ENCODE results near the gene ARHGAP25. TPM values are rescaled to one million over a fixed set of nuclear protein-coding genes. Genes with fewer than 3 reads are reported as not detected.
A peak's percentile ranks its signal among the peaks of the same experiment; 100 is the strongest.

ARHGAP25 gene
- total and polyA plus RNA-seq, 10 of the 15 experiments (the other 5 are each of a cell fraction or from before 2014, with no cell fraction given) = 0.15 to 1.0 (median 0.46) TPM

- TF ChIP-seq CBX5 (IDR thresholded peaks at IDR 0.05; ENCODE audit: low read depth) (no peak), PKNOX1 (IDR thresholded peaks at IDR 0.05) (no peak)
These were observed 58.1 kb downstream of the ARHGAP25 start (continued) for GRCh38 chr2:68792751-68793150.

GRCh38 chr2:68796295-68796905, 61.8 kb downstream of the ARHGAP25 start:
- H3K36me3 ChIP-seq (ENCODE audit: control insufficient read depth in 2 of 2, insufficient read depth in 2 of 2, low read length in 1 of 2) = no peaks in the 10 kb centered on the region
- ChIA-PET CTCF (no interaction called here), POLR2A (no interaction called here), RAD21 (ENCODE audit: unreplicated experiment) (no interaction called here), SMC1A (ENCODE audit: uncharacterized antibody, unreplicated experiment) (no interaction called here)
- peaks cover 6 to 14% of the 10 kb centered on the region in 2 experiments; a peak in 3 of 4 replicates for H3K27me3 ChIP-seq (replicated peaks in 1 of 2; ENCODE audit: control insufficient read depth in 2 of 2, insufficient read depth in 2 of 2, low read length in 1 of 2)
- H3K4me3 ChIP-seq = no peak overlapping the region
- ATAC-seq (no peak), DNase-seq (ENCODE audit: low read depth, low spot score) (no peak), FAIRE-seq (no peak)
- 36% methylated on average over 3 of the region's 3 CpGs for WGBS (ENCODE audit: insufficient coverage, insufficient replicate concordance, low lambda C conversion rate, missing lambda C conversion rate)
- no peaks in the 10 kb centered on the region for H3K4me1 ChIP-seq (ENCODE audit: control insufficient read depth, insufficient read depth, low read length)
- H4K20me1 ChIP-seq (ENCODE audit: control insufficient read depth, insufficient read depth) = peaks cover 9% of the 10 kb centered on the region; the same call in 1 of the 2 replicates
- no TSS peak for BruUV-seq (replicated peaks)
- no peak overlapping the region for H3K9ac ChIP-seq (ENCODE audit: control insufficient read depth, insufficient read depth, low read length)
- in situ Hi-C loops (cut with MboI) = no loop called here
- TF ChIP-seq CREB1 (IDR thresholded peaks at IDR 0.05; ENCODE audit: low read depth) = no peak
- TF ChIP-seq SPI1 (IDR thresholded peaks at IDR 0.05; ENCODE audit: borderline replicate concordance, insufficient read depth, low read depth, low read length) = peak; percentile 53; the same call in 1 of the 2 replicates
- no peak overlapping the region for H2AFZ ChIP-seq (ENCODE audit: control insufficient read depth, low read depth, low read length)
- no peak overlapping the region for H3K4me2 ChIP-seq (ENCODE audit: control insufficient read depth, insufficient read depth)
- no peak overlapping the region for H3K27ac ChIP-seq (ENCODE audit: control insufficient read depth, insufficient read depth)
- H3K79me2 ChIP-seq (ENCODE audit: control insufficient read depth, insufficient read depth, low read length) = no peaks in the 10 kb centered on the region
- intact Hi-C loops (cut with micrococcal nuclease; ENCODE audit: unreplicated experiment) = no loop called here
- no peaks in the 10 kb centered on the region; the same call in 1 of the 3 replicates for H3K9me3 ChIP-seq (replicated peaks; ENCODE audit: control insufficient read depth, insufficient read depth, low read length)

- RAD21 ChIA-PET (ENCODE audit: unreplicated experiment) = no interaction called here
- no peaks in the 10 kb centered on the region; the same call in 2 of the 3 replicates for H3K9me3 ChIP-seq (replicated peaks; ENCODE audit: control insufficient read depth, insufficient read depth, low read length)
- no peak overlapping the region for H3K9ac ChIP-seq (ENCODE audit: control insufficient read depth, insufficient read depth, low read length)
- in situ Hi-C loops (cut with MboI) = no loop called here
- no peak overlapping the region for H3K4me3 ChIP-seq
- peaks cover 9% of the 10 kb centered on the region; the same call in 1 of the 2 replicates for H4K20me1 ChIP-seq (ENCODE audit: control insufficient read depth, insufficient read depth)
- CTCF ChIA-PET = interaction anchor here (0.8 to 2.0 kb wide), 2 partner anchors 10 kb away, joined by 3 to 6 read pairs; no protein-coding TSS in a partner anchor
- FAIRE-seq (no peak), DNase-seq (ENCODE audit: low read depth, low spot score) (no peak), ATAC-seq (no peak)
- no peak overlapping the region for H3K4me2 ChIP-seq (ENCODE audit: control insufficient read depth, insufficient read depth)
- POLR2A ChIA-PET = no interaction called here
- SMC1A ChIA-PET (ENCODE audit: uncharacterized antibody, unreplicated experiment) = no interaction called here
- no peak overlapping the region for H2AFZ ChIP-seq (ENCODE audit: control insufficient read depth, low read depth, low read length)
- H3K27me3 ChIP-seq (replicated peaks in 1 of 2; ENCODE audit: control insufficient read depth in 2 of 2, insufficient read depth in 2 of 2, low read length in 1 of 2) = peaks cover 4 to 18% of the 10 kb centered on the region in 2 experiments; a peak in 3 of 4 replicates
- no peaks in the 10 kb centered on the region for H3K4me1 ChIP-seq (ENCODE audit: control insufficient read depth, insufficient read depth, low read length)
- no peak for TF ChIP-seq NR2C2 (IDR thresholded peaks at IDR 0.05; ENCODE audit: borderline replicate concordance, control insufficient read depth, insufficient read length, low read depth)
- no peak for TF ChIP-seq ESRRA (IDR thresholded peaks at IDR 0.05; ENCODE audit: low read length)
- TF ChIP-seq TCF12 (IDR thresholded peaks at IDR 0.05; ENCODE audit: low read depth, low read length) = no peak
- TF ChIP-seq ZNF384 (IDR thresholded peaks at IDR 0.05; ENCODE audit: borderline replicate concordance, low read depth, low read length) = no peak
- no peak for TF ChIP-seq BRCA1 (IDR thresholded peaks at IDR 0.05; ENCODE audit: low read depth, low read length)
- TF ChIP-seq SKIL (IDR thresholded peaks at IDR 0.05; ENCODE audit: low read depth, poor library complexity, severe bottlenecking) = no peak
- TF ChIP-seq POU2F2 (IDR thresholded peaks at IDR 0.05; ENCODE audit: borderline replicate concordance, low read depth, low read length) = no peak
- no peak for TF ChIP-seq GATAD2B (conservative IDR thresholded peaks at IDR 0.05; ENCODE audit: low read depth)
- H3K79me2 ChIP-seq (ENCODE audit: control insufficient read depth, insufficient read depth, low read length) = no peaks in the 10 kb centered on the region
- H3K27ac ChIP-seq (ENCODE audit: control insufficient read depth, insufficient read depth) = no peak overlapping the region
- intact Hi-C loops (cut with micrococcal nuclease; ENCODE audit: unreplicated experiment) = no loop called here
- H3K36me3 ChIP-seq (ENCODE audit: control insufficient read depth in 2 of 2, insufficient read depth in 2 of 2, low read length in 1 of 2) = no peaks in the 10 kb centered on the region
- no TSS peak for BruUV-seq (replicated peaks)
These were observed 64.0 kb downstream of the ARHGAP25 start for GRCh38 chr2:68798569-68798968.

Data from GM12878 (cell line).